ENCODE results near the gene PCSK9.

DNA sequence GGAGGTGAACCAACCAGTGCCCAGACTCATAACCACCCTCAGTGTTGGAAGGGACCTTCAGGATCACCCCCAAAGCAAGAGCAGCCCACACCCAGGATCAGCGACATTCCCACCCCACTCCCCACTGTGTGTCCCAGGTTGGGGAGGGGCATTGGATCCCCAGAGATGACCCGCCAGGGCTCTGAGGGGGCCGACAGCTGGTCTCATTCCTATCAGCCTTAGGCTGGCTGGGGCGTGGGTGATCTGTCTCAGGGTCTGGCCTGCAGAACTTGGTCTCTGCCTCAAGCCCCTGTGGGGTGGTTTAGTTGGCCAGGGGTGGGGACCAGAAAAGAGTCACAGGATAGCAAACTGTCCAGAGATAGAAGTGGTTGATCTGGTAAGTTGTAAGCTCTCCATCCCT lies 48.4 kb upstream of the PCSK9 start:
- TF ChIP-seq HNF4A (conservative IDR thresholded peaks at IDR 0.05) (no peak), MAX (IDR thresholded peaks at IDR 0.05) (no peak), EGR1 (IDR thresholded peaks at IDR 0.05; ENCODE audit: low read depth in 2 of 2) (no peak), FOXA1 (IDR thresholded peaks at IDR 0.05) (no peak), RXRA (IDR thresholded peaks at IDR 0.05) (no peak), YY1 (IDR thresholded peaks at IDR 0.05) (no peak), SP1 (IDR thresholded peaks at IDR 0.05) (no peak), FOXA2 (IDR thresholded peaks at IDR 0.05) (no peak), RAD21 (IDR thresholded peaks at IDR 0.05) (no peak)
- TF ChIP-seq, protein P1, sequence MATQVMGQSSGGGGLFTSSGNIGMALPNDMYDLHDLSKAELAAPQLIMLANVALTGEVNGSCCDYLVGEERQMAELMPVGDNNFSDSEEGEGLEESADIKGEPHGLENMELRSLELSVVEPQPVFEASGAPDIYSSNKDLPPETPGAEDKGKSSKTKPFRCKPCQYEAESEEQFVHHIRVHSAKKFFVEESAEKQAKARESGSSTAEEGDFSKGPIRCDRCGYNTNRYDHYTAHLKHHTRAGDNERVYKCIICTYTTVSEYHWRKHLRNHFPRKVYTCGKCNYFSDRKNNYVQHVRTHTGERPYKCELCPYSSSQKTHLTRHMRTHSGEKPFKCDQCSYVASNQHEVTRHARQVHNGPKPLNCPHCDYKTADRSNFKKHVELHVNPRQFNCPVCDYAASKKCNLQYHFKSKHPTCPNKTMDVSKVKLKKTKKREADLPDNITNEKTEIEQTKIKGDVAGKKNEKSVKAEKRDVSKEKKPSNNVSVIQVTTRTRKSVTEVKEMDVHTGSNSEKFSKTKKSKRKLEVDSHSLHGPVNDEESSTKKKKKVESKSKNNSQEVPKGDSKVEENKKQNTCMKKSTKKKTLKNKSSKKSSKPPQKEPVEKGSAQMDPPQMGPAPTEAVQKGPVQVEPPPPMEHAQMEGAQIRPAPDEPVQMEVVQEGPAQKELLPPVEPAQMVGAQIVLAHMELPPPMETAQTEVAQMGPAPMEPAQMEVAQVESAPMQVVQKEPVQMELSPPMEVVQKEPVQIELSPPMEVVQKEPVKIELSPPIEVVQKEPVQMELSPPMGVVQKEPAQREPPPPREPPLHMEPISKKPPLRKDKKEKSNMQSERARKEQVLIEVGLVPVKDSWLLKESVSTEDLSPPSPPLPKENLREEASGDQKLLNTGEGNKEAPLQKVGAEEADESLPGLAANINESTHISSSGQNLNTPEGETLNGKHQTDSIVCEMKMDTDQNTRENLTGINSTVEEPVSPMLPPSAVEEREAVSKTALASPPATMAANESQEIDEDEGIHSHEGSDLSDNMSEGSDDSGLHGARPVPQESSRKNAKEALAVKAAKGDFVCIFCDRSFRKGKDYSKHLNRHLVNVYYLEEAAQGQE (IDR thresholded peaks at IDR 0.05): no peak
- TF ChIP-seq, protein P2, sequence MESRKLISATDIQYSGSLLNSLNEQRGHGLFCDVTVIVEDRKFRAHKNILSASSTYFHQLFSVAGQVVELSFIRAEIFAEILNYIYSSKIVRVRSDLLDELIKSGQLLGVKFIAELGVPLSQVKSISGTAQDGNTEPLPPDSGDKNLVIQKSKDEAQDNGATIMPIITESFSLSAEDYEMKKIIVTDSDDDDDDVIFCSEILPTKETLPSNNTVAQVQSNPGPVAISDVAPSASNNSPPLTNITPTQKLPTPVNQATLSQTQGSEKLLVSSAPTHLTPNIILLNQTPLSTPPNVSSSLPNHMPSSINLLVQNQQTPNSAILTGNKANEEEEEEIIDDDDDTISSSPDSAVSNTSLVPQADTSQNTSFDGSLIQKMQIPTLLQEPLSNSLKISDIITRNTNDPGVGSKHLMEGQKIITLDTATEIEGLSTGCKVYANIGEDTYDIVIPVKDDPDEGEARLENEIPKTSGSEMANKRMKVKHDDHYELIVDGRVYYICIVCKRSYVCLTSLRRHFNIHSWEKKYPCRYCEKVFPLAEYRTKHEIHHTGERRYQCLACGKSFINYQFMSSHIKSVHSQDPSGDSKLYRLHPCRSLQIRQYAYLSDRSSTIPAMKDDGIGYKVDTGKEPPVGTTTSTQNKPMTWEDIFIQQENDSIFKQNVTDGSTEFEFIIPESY (IDR thresholded peaks at IDR 0.05): no peak
- TF ChIP-seq, protein P3, sequence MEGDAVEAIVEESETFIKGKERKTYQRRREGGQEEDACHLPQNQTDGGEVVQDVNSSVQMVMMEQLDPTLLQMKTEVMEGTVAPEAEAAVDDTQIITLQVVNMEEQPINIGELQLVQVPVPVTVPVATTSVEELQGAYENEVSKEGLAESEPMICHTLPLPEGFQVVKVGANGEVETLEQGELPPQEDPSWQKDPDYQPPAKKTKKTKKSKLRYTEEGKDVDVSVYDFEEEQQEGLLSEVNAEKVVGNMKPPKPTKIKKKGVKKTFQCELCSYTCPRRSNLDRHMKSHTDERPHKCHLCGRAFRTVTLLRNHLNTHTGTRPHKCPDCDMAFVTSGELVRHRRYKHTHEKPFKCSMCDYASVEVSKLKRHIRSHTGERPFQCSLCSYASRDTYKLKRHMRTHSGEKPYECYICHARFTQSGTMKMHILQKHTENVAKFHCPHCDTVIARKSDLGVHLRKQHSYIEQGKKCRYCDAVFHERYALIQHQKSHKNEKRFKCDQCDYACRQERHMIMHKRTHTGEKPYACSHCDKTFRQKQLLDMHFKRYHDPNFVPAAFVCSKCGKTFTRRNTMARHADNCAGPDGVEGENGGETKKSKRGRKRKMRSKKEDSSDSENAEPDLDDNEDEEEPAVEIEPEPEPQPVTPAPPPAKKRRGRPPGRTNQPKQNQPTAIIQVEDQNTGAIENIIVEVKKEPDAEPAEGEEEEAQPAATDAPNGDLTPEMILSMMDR (IDR thresholded peaks at IDR 0.05; ENCODE audit: low read depth, low read length, missing input control): no peak

All from liver (tissue), 3 donors.